Epithelial cell of proximal tubule (primary cell): ENCODE data around the gene ACOT13. TPM values are rescaled to one million over a fixed set of nuclear protein-coding genes. Genes with fewer than 3 reads are reported as not detected.
"Not testable (repeated sequence)": the region's sequence is repeated elsewhere in the genome, so short reads cannot be mapped to it uniquely, and the experiment has no call there.

Source experiments
- DNase-seq: peaks from one replicate; pipeline ENCODE4 v3.0.0-alpha.2; 2011; ENCODE audit warnings: low read depth
- H3K4me3 ChIP-seq: 2 replicates; pipeline ENCODE4 v1.5.1; 2011; ENCODE audit warnings: low read depth, mild to moderate bottlenecking, low read length
- CTCF ChIP-seq: conservative IDR thresholded peaks from 2 replicates; pipeline ENCODE4 v1.5.1; 2012; ENCODE audit warnings: low read depth, mild to moderate bottlenecking, low read length
- total RNA-seq: library from RNA; depleted of rRNA; stranded (reverse); fragments of >200 nt; gene quantifications from 2 replicates; pipeline ENCODE4 v1.2.3, GENCODE V29; 2015

ACOT13 gene
- total RNA-seq, 1 donor from 2014 or later: 8.5 TPM

DNA sequence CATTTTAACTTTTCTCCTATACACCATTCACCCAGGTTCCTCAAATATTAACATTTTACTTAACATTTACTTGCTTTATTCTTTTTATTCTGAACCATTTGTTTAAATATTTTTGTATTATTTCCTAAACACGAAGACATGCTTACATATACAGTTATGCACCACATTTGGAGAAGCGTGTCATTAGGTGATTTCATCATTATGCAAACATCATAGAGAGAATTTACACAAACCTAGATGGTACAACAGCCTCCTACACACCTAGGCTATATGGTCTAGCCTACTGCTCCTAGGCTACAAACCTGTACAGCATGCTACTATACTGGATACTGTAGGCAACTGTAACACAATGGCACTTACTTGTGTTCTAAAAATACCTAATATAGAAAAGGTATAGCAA, 6.8 kb upstream of the ACOT13 start:
- TF ChIP-seq CTCF: no peak
- no peak overlapping the region for H3K4me3 ChIP-seq

GRCh38 chr6:24661759-24662158, 5.1 kb upstream of the ACOT13 start:
- DNase-seq, H3K4me3 ChIP-seq: not testable (repeated sequence)

More for the DNA sequence above, 6.8 kb upstream of the ACOT13 start:
- no peak for DNase-seq

GRCh38 chr6:24662236-24662635, 4.6 kb upstream of the ACOT13 start:
- TF ChIP-seq CTCF: no peak
- DNase-seq: no peak
- no peak overlapping the region for H3K4me3 ChIP-seq

DNA sequence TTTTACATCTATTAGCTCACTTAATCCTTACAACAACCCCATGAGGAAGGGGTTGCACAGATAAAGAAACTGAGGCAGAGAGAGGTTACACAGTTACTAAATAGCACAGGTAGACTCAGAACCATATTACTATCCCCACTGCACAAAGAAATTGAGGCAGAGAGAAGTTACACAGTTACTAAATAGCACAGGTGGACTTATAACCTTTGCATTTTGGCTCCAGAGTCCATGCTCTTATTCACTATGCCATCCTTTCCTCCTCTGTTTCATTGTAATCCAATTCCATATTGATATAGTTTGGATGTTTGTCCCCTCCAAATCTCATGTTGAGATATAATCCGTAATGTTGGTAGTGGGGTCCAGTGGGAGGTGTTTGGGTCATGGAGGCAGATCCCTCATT, 3.7 kb upstream of the ACOT13 start:
- H3K4me3 ChIP-seq: no peak overlapping the region
- no peak for DNase-seq
- TF ChIP-seq CTCF: no peak

GRCh38 chr6:24664046-24664987, 2.6 kb upstream of the ACOT13 start:
- no peak for DNase-seq
- no peak for TF ChIP-seq CTCF
- H3K4me3 ChIP-seq: peak overlapping the region; percentile 99

DNA sequence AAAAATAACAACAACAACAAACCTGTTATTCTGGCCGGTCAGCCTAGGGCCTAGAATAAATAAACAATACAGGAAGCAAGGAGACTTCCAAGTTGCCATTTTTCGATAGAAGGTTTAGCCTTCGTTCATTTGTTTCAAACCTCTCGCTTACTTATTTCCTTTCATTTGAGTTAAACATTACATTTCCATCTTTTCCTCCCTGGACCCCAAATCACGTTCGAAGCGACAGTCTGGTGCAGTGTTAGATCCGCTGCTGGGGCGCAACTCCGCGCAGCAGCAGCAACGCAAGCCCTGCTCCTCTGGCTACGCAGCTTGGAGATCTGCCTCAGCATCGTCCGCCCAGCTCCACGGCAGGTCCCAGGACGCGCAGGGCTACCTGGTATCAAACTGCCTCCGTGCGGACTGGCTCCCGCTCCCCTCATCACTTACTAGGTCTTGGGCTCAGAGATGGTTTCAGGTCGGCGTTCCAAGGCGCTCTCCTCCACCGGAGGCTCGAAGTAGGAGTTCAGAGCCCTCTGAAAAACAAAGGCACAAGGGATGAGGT, 708 bp upstream of the ACOT13 start:
- H3K4me3 ChIP-seq: peak overlapping the region; percentile 99
- TF ChIP-seq CTCF: no peak
- no peak for DNase-seq

GRCh38 chr6:24667378-24667803, 514 bp downstream of the ACOT13 start:
- TF ChIP-seq CTCF: no peak
- DNase-seq: no peak
- peak overlapping the region; percentile 99 for H3K4me3 ChIP-seq

GRCh38 chr6:24668066-24668996, 1.5 kb downstream of the ACOT13 start:
- H3K4me3 ChIP-seq: peak overlapping the region; percentile 99

More at GRCh38 chr6:24668066-24668996, 1.5 kb downstream of the ACOT13 start:
- not testable (repeated sequence) for DNase-seq
